Mesothelial cell of epicardium (in vitro differentiated cells): ENCODE measurements around the gene DNAL4. TPM values are rescaled to one million over a fixed set of nuclear protein-coding genes. Genes with fewer than 3 reads are reported as not detected.

Source experiments
- DNase-seq, 2 experiments: peaks; one replicate each; pipeline ENCODE4 v3.0.0; 2021; ENCODE audit warnings: low spot score in 2 of 2; ENCODE audit not compliant: unreplicated experiment in 2 of 2
- H3K27ac Mint-ChIP-seq: 2 replicates; pipeline ENCODE4 v1.8.0; 2021; ENCODE audit warnings: mixed read lengths
- H3K27me3 Mint-ChIP-seq: 2 replicates; pipeline ENCODE4 v1.8.0; 2021; ENCODE audit warnings: low read depth, mixed read lengths
- H3K36me3 Mint-ChIP-seq: 2 replicates; pipeline ENCODE4 v1.8.0; 2021; ENCODE audit warnings: mixed read lengths
- H3K4me1 Mint-ChIP-seq: 2 replicates; pipeline ENCODE4 v1.8.0; 2021; ENCODE audit warnings: mixed read lengths
- H3K4me3 Mint-ChIP-seq: 2 replicates; pipeline ENCODE4 v1.8.0; 2021; ENCODE audit warnings: mild to moderate bottlenecking, moderate library complexity, mixed read lengths
- H3K9me3 Mint-ChIP-seq: 2 replicates; pipeline ENCODE4 v1.8.0; 2021; ENCODE audit warnings: mixed read lengths
- total RNA-seq: library from RNA; stranded (reverse); gene quantifications from 3 replicates; pipeline ENCODE4 v1.2.1, GENCODE V29; 2021
- TF ChIP-seq, protein P1 (sequence below): fragments of 200-600 bp; sonication (generic); IDR thresholded peaks from one replicate; pipeline ENCODE4 v1.5.0; 2021; ENCODE audit warnings: antibody characterized with exemption; ENCODE audit not compliant: unreplicated experiment

Gene DNAL4, protein sequence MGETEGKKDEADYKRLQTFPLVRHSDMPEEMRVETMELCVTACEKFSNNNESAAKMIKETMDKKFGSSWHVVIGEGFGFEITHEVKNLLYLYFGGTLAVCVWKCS
- total RNA-seq: 15.9 to 18.0 TPM (median 17.3 TPM) in 3 replicates

DNA sequence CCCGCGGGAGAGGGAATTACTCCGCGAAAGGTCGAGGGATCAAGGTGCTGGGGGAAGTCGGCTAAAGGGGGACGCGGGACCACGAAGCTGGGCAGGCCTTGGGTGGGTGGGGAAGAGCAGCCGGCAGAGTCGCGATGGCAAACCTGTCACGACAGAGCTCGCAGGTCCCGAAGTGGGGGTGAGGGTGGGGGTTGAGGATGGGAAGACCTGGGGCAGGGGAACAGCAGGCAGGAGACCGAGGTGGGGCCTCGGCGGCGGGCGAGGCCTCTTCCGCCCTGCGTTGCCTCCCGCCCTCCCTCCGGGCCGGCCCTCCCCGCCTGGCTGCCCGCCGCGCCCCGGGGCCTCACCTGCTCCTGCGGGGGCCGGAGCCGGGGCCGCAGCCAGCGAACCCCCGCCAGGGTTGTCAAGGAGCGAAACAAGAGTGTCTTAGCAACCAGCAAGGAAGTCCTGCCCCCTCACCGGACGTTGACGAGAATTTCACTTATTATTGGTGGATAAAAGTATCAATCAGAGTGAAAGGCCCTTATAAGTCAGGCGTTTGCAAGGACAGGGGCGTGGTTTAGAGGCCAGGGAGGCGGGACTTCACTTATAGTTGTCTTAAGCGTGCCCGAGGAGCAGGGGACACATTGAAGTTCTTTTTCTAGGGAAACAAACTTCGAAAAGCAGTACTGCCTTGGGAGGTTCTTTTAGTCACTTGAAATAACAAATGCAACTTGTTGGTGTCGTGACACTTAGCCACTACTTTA, at the start of gene DNAL4:
Gene DNAL4 (minus strand): TSS at position 423 of the 746 bp plus-strand sequence. CDS start 11,412 bp downstream, outside the sequence.
- peak within 1 kb of the TSS; percentile 89 for H3K4me3 Mint-ChIP-seq
- no peaks in the 10 kb centered on the region for H3K9me3 Mint-ChIP-seq
- no peaks in the 10 kb centered on the region for H3K36me3 Mint-ChIP-seq

DNA sequence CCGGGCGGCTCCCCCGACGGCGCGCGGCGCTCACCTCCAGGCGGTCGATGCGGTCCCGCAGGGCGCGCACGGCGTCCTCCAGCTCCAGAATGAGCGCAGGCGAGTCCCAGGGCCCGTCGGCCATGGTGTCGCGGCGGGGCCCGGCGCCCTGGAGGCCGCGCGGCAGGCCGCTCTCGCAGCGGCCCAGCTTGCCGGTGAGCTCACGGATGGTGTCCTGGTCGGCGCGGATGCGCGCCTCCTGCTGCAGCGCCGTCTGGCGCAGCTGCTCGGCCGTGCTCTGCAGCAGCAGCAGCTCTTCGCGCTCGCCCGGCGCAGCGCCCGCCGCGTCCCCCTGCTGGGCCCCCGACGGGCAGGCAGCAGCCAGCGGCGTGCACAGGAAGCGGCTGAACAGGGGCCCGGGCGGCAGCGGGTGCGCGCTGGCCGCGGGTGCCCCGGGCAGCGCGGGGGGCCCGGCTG, 49.3 kb upstream of the DNAL4 start:
- Mint-ChIP-seq H3K4me3 (no peak overlapping the region), H3K9me3 (no peaks in the 10 kb centered on the region), H3K4me1 (peaks cover 2% of the 10 kb centered on the region), H3K27me3 (peaks cover 79% of the 10 kb centered on the region), H3K27ac (no peak overlapping the region), H3K36me3 (no peaks in the 10 kb centered on the region)
- peak; percentile 50 to 73 for DNase-seq
- TF ChIP-seq, protein P1, sequence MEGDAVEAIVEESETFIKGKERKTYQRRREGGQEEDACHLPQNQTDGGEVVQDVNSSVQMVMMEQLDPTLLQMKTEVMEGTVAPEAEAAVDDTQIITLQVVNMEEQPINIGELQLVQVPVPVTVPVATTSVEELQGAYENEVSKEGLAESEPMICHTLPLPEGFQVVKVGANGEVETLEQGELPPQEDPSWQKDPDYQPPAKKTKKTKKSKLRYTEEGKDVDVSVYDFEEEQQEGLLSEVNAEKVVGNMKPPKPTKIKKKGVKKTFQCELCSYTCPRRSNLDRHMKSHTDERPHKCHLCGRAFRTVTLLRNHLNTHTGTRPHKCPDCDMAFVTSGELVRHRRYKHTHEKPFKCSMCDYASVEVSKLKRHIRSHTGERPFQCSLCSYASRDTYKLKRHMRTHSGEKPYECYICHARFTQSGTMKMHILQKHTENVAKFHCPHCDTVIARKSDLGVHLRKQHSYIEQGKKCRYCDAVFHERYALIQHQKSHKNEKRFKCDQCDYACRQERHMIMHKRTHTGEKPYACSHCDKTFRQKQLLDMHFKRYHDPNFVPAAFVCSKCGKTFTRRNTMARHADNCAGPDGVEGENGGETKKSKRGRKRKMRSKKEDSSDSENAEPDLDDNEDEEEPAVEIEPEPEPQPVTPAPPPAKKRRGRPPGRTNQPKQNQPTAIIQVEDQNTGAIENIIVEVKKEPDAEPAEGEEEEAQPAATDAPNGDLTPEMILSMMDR: no peak

More for the DNA sequence above, at the start of gene DNAL4:
- H3K27ac Mint-ChIP-seq: peak within 1 kb of the TSS; percentile 87
- TF ChIP-seq, protein P1: no peak
- H3K4me1 Mint-ChIP-seq: peaks cover 13% of the 10 kb centered on the region
- H3K27me3 Mint-ChIP-seq: peaks cover 37% of the 10 kb centered on the region
- peak; percentile 71 to 84 for DNase-seq

DNA sequence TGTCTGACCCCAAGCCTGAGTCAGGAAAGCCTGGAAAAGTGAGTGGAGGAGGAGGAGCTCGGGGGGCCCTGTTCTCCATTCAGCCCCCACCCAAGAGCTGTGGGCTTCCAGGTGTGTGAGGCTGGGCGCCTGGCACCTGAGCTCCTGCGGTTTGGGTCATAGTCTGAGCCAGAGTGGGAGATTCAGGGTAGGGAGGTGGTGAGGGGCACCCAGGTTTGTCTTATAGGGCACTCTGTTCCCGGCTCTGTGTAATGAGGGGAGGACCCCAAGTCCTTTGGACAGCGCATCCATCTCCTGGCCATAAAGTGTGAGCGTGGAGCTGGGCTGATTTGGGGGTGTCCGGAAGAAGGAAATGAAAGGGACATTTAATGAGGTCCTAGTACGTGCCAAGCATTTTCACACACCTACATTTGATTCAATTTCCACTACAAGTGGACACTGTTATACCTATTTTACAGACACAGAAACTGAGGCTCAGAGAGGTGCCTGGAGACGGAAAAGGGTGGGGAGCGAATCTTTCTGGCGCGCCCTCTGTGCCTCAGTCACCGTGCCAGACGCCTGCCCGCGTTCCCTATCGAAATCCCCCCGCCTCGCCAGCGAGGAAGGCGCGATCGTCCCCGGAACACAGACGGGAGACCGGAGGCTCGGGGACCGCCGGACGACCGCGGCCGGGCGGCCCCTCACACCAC, 48.7 kb upstream of the DNAL4 start:
- no peak for DNase-seq
- Mint-ChIP-seq H3K36me3 (no peaks in the 10 kb centered on the region), H3K27ac (peak overlapping the region; percentile 21), H3K9me3 (no peaks in the 10 kb centered on the region), H3K27me3 (peaks cover 77% of the 10 kb centered on the region), H3K4me3 (peak overlapping the region; percentile 68), H3K4me1 (peaks cover 2% of the 10 kb centered on the region)
- TF ChIP-seq, protein P1: no peak

DNA sequence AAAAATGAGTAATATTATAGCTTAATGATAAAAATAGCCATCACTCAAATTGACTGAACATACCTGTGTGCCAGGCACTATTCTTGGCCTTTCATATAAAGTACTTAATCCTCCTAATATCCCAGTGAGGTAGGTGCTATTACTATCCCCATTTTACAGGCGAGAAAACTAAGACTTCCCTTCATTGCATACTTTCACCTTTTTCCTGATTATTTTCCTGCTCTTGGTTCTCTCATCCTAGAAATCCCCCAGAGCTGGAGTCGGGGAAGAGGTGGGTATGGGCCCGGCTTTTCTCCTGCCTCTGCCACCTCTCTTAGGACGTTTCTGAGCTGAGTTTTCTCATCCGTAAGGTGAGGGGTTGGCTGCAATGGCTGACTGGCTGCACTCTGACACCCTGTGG, 47.7 kb upstream of the DNAL4 start:
- no peak for DNase-seq
- H3K27me3 Mint-ChIP-seq: peaks cover 75% of the 10 kb centered on the region
- H3K36me3 Mint-ChIP-seq: no peaks in the 10 kb centered on the region
- H3K27ac Mint-ChIP-seq: no peak overlapping the region
- no peaks in the 10 kb centered on the region for H3K9me3 Mint-ChIP-seq
- TF ChIP-seq, protein P1: no peak
- H3K4me1 Mint-ChIP-seq: peaks cover 2% of the 10 kb centered on the region
- peak overlapping the region; percentile 68 for H3K4me3 Mint-ChIP-seq

DNA sequence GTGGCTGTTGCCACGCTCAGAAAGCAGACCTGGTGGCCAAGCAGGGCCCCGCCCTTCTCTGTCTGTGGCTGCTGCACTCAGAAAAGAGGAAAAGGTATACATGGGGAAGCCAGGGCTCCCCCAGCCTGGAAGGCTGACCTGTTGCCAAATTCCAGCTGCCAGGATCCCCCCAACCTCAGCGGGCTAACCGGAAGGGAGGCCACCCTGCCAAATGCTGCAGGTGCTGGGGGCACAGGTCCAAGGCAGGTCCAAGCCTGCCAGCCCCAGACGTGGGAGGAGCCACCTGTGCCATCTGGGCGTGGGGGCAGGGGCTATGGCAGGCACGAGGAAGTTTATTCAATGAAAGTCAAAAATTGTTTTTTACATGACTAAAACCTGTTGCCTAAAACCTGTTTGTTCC, 47.3 kb upstream of the DNAL4 start:
- peaks cover 75% of the 10 kb centered on the region for H3K27me3 Mint-ChIP-seq
- no peak overlapping the region for H3K27ac Mint-ChIP-seq
- H3K9me3 Mint-ChIP-seq: no peaks in the 10 kb centered on the region
- H3K4me1 Mint-ChIP-seq: peaks cover 2% of the 10 kb centered on the region
- DNase-seq: no peak
- H3K36me3 Mint-ChIP-seq: no peaks in the 10 kb centered on the region
- H3K4me3 Mint-ChIP-seq: no peak overlapping the region
- TF ChIP-seq, protein P1: no peak
